Large intestine (tissue), 3 donors: ENCODE data around the gene TRAF3. TPM values are rescaled to one million over a fixed set of nuclear protein-coding genes. Genes with fewer than 3 reads are reported as not detected.

ENCODE experiments used
- DNase-seq, 2 donors: peaks; one replicate each; pipeline versions ENCODE4 v3.0.0 to v3.0.0-alpha.2; 2013
- H3K27ac ChIP-seq: one replicate; pipeline ENCODE4 v1.5.1; 2013; ENCODE audit warnings: low read length
- H3K27me3 ChIP-seq: 2 replicates; pipeline ENCODE4 v1.6.1; 2013; ENCODE audit warnings: low read length; ENCODE audit not compliant: control insufficient read depth, insufficient read depth
- H3K36me3 ChIP-seq: 2 replicates; pipeline ENCODE4 v1.6.1; 2013; ENCODE audit warnings: low read length; ENCODE audit not compliant: control insufficient read depth, insufficient read depth
- H3K4me1 ChIP-seq: one replicate; pipeline ENCODE4 v1.6.1; 2013; ENCODE audit warnings: low read length; ENCODE audit not compliant: control insufficient read depth, insufficient read depth
- H3K4me3 ChIP-seq: one replicate; pipeline ENCODE4 v1.5.1; 2013; ENCODE audit warnings: low read length
- H3K9me3 ChIP-seq: one replicate; pipeline ENCODE4 v1.6.1; 2013; ENCODE audit warnings: mild to moderate bottlenecking, low read depth, low read length, moderate library complexity; ENCODE audit not compliant: control insufficient read depth
- WGBS: methylation state at CpG from one replicate; pipeline ENCODE4 v1.1.5; 2013; ENCODE audit warnings: low lambda C conversion rate; ENCODE audit not compliant: insufficient coverage; 5-methylcytosine and 5-hydroxymethylcytosine counted together
- polyA plus RNA-seq: library from polyadenylated mRNA; unstranded; fragments of 120-200 nt; gene quantifications from one replicate; pipeline ENCODE4 v1.2.1, GENCODE V29; 2013

Gene TRAF3
- polyA plus RNA-seq, 1 donor: 16.3 TPM

DNA sequence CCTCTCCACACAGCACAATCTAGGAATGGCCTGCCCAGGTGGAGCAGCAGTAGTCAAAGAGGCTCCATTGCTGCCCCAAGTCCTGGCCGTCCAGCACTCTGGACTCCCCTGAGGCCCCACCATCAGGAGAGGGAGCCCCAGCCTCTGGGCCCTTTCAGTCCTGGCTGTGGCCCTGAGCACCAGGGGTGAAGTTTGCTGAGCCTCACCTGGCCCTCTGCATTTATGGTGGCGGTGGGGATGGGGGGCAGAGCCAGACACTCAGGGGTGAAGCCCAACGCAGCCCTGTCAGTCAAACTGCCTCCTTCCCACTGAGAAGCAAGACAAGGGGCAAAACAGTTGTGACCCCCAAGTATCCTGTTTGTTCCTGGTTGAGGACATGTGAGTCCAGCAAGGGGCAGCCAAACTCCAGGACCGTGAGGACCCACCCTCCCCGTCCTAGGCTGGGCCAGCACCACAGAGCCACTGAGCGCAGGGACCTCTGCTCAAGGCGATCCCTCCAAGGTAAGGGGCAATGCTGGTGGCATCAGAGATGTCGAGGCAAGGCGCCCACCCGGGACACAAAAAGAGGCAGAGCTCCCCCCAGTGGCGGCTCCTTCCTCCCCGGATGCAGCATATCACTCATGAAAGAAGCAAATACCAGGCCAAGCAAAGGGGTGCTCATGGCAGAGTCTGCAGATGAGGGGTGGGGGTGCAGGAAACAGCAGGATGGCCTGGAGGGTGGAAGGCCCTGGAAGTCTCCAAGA is 140.4 kb downstream of the TRAF3 start:
- Histone ChIP-seq H3K4me3 (no peak overlapping the region), H3K36me3 (no peaks in the 10 kb centered on the region), H3K9me3 (peaks cover 21% of the 10 kb centered on the region), H3K27me3 (peaks cover 3% of the 10 kb centered on the region), H3K27ac (no peak overlapping the region), H3K4me1 (peaks cover 3% of the 10 kb centered on the region)
- peak in 1 of 2 donors; percentile 32 for DNase-seq
- whole genome bisulfite sequencing: no CpG with 5 or more reads among the region's 12 CpGs

DNA sequence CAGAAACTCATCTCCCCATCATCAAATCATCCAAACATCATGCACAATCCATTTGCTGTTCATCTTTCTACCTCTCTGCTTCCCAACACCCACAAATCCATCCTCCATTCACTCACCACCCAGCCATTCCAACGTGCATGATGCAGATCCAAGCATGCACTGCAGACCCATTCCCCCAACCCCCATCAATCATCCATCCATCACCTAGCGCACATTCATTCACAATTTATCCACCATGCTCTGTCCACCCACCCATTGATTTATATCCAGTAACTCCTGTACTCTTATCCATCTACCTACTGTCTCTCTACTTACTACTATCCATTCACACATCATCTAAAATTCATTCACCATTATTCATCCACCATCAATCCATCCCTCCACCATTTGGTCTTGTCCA is 141.2 kb downstream of the TRAF3 start:
- WGBS: 100% methylated on average over 1 of the region's 2 CpGs
- no peak for DNase-seq
- Histone ChIP-seq H3K36me3 (no peaks in the 10 kb centered on the region), H3K4me3 (no peak overlapping the region), H3K4me1 (peaks cover 3% of the 10 kb centered on the region), H3K9me3 (peaks cover 27% of the 10 kb centered on the region), H3K27ac (no peak overlapping the region), H3K27me3 (peaks cover 11% of the 10 kb centered on the region)

DNA sequence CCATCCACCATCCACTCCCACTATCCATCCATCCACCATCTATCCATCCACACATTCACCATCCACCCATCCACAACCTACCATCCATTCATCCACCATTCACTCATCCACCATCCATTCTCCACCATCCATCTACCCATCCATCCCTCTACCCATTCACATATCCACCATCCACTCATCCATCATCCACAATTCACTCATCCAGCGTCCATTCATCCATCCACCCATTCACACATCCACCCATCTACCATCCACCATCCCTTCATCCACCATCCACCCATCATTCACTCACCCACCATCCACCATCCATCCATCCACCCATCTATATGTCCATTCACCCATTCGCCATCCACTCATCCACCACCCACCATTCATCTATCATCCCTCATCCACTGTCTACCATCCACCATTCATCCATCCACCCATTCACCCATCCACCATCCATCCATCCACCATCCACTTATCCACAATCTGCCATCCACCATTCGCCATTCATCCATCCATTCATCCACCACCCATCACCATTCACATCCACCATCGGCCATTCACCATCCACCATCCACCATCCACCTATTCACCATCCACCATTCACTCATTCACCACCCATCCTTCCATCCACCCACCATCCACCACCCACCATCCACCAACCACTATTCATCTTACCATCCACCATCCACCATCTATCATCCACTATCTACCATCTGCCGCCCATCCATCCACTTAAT is 143.2 kb downstream of the TRAF3 start:
- no peak overlapping the region for H3K4me3 ChIP-seq

DNA sequence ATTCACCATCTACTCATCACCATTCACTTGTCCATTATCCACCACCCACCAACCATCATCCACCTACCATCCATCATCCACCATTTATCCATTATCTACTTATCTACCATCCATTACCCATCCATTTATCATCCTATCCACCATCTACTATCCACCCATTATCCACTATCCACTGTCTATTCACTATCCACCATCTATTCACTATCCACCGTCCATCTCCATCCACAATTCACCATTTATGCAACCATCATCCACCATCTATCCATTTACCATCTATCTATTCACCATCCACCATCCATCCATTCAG is 143.7 kb downstream of the TRAF3 start:
- no peak overlapping the region for H3K4me3 ChIP-seq
- H3K36me3 ChIP-seq: peaks cover 2% of the 10 kb centered on the region
- peaks cover 30% of the 10 kb centered on the region for H3K9me3 ChIP-seq
- peaks cover 24% of the 10 kb centered on the region for H3K27me3 ChIP-seq
- 100% methylated on average over 1 of the region's 1 CpG for WGBS
- no peak overlapping the region for H3K27ac ChIP-seq
- peaks cover 20% of the 10 kb centered on the region for H3K4me1 ChIP-seq
- DNase-seq: no peak

More for the DNA sequence above, 143.2 kb downstream of the TRAF3 start:
- H3K9me3 ChIP-seq: peaks cover 30% of the 10 kb centered on the region
- 100% methylated on average over 5 of the region's 5 CpGs for WGBS
- peaks cover 24% of the 10 kb centered on the region for H3K27me3 ChIP-seq
- no peak overlapping the region for H3K27ac ChIP-seq
- peaks cover 2% of the 10 kb centered on the region for H3K36me3 ChIP-seq
- peaks cover 16% of the 10 kb centered on the region for H3K4me1 ChIP-seq
- no peak for DNase-seq

DNA sequence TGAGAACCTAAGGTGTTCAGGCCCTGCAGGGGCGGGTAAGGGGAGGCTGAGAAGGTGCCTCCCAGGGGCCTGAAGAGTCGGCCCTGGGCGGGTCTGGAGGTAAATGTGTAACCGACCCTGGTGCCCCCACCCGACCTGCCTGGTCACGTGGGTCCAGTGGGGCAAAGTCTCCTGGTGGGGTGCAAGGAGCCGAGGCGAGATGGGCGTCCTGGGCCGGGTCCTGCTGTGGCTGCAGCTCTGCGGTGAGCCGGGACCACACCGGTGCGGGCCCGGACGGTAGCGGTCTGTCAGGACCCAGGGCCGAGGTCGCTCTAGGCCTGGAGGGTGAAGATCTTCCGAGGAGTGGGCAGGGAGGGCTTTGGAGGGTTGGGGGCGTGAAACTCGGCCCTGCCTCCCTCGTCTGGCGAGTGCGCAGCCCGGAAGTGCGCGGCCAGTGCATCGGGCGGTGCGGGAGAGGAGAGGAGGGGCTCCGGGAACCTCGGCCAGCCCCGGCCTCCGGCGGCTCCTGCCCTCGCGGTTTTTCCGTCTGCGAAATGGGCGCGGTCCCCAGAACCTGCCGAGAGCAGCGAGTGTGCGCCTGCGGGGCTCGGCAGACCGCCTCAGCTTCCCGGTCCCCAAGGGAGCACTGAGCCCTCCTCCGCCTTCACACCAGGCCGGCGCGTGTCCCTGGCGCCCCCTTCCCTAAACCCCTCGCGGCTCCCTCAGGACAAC is 145.4 kb downstream of the TRAF3 start, which contains the start of gene AMN:
Gene AMN, plus strand, starts transcription at position 174 of the 711 bp plus-strand sequence. Its CDS starts 26 bp downstream, at position 200.
- Histone ChIP-seq H3K9me3 (peaks cover 30% of the 10 kb centered on the region), H3K27me3 (peaks cover 24% of the 10 kb centered on the region), H3K4me3 (peak within 1 kb of the TSS; percentile 98), H3K27ac (peak within 1 kb of the TSS; percentile 94), H3K36me3 (peaks cover 2% of the 10 kb centered on the region), H3K4me1 (peaks cover 33% of the 10 kb centered on the region)
- WGBS: no CpG with 5 or more reads among the region's 56 CpGs
- peak; percentile 93 to 98 for DNase-seq

DNA sequence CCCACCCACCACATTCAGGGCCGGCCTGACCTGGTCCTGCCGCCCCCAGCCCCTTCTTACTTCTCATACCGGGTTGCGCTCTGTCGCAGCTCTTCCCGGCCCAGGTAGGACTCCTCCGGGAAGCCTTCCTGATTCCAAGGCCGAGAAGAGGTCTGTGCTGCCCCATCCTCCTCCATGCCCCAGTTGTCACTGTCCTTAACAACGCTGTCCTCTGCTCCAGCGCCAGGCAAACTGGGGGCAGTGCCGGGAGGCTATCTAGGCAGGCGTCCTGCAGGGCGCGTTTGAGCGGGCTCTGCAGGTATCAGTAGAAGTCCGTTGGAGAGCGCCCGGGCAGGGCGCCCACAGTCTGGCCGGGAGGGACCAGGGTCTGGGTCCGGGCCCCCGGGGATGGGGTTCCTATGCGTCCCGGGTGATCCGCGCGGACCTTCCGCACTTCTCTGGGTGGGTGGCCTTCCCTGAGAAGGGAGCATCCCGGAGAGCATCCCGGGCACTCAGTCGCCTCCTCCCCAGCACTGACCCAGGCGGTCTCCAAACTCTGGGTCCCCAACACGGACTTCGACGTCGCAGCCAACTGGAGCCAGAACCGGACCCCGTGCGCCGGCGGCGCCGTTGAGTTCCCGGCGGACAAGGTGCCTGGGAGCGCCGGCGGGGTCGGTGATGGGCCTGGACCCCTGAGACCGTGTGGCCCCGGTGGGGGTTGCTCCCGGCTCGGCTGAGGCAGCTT is 146.1 kb downstream of the TRAF3 start:
- DNase-seq: no peak
- WGBS: no CpG with 5 or more reads among the region's 53 CpGs
- peaks cover 2% of the 10 kb centered on the region for H3K36me3 ChIP-seq
- peaks cover 34% of the 10 kb centered on the region for H3K4me1 ChIP-seq
- peak overlapping the region; percentile 94 for H3K27ac ChIP-seq
- H3K27me3 ChIP-seq: peaks cover 26% of the 10 kb centered on the region
- H3K9me3 ChIP-seq: peaks cover 31% of the 10 kb centered on the region
- peak overlapping the region; percentile 98 for H3K4me3 ChIP-seq

DNA sequence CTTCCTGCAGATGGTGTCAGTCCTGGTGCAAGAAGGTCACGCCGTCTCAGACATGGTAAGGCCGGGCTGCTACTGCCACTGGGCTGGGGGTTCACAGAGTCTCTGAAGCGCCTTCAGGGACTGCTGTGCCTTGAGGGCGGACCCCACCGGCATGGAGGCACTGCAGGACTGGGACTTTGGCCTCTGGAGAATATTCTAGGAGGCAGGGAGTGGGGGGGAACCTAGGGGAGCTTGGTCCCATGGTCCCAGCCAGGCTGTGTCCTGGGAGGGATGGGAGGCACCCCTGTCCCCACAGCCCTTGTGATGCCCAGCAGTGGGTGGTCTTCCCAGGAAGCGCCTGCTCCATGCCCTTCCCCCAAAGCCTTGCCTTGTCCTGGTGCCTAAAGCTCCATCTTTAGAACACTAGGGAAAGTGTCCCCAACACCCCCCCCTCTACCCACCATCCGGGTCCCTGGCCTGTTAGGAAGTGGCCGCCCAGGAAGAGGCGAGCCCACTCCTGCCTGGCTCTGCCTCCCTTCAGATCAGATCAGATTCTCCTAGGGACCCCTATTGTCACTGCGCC is 146.8 kb downstream of the TRAF3 start:
- Histone ChIP-seq H3K36me3 (peaks cover 2% of the 10 kb centered on the region), H3K27ac (peak overlapping the region; percentile 94), H3K4me1 (peaks cover 39% of the 10 kb centered on the region), H3K4me3 (peak overlapping the region; percentile 98), H3K9me3 (peaks cover 37% of the 10 kb centered on the region), H3K27me3 (peaks cover 32% of the 10 kb centered on the region)
- whole genome bisulfite sequencing: no CpG with 5 or more reads among the region's 11 CpGs
- peak in 1 of 2 donors; percentile 74 for DNase-seq

DNA sequence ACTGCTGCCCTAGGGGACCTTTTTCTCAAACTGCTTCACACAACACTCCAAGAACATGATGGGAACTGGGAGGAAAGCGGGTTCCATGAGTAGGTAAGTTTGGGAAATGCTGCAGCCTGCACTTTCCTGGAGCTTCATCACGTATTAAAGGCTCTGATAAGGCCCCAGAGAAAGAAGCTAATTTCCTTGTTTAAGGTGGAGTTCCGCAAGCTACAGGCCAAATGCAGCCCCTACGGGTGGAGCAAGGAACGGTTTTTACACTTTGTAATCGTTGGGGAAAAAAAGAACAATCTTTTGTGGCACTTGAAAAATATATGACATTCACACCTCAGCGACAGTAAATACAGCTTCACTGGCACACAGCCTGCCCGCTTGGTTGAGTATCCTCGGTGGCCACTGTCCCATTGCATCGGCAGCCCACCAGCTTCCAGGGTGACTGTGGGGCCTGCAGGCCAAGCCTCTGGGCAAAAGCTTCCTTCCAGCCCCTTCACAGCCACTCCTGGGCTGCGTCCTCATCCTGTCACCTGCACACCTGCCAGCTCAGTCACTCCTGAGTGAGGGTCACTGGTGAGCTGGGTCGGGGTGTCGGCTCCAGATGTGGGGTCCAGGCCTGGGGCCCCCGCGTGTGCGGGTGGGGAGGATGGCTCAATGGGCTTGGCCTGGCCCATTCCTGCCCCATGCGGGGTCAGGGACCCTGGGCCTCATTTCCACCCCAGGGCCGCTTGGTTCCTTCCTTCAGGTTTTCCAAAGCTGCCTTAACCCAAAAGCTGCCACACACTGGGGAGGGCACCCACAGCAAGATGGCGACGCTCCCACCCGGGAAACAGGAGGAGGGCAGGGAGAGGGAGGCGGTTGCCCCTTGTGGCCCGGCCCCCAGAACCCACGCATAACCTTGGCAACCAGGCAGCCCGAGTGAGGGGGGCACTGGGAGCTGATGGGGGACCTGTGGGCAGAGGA is 147.7 kb downstream of the TRAF3 start:
- H3K9me3 ChIP-seq: peaks cover 41% of the 10 kb centered on the region
- no CpG with 5 or more reads among the region's 25 CpGs for WGBS
- peaks cover 2% of the 10 kb centered on the region for H3K36me3 ChIP-seq
- peaks cover 45% of the 10 kb centered on the region for H3K4me1 ChIP-seq
- peak overlapping the region; percentile 98 for H3K4me3 ChIP-seq
- peaks cover 40% of the 10 kb centered on the region for H3K27me3 ChIP-seq
- peak in 1 of 2 donors; percentile 28 for DNase-seq
- H3K27ac ChIP-seq: peak overlapping the region; percentile 94

DNA sequence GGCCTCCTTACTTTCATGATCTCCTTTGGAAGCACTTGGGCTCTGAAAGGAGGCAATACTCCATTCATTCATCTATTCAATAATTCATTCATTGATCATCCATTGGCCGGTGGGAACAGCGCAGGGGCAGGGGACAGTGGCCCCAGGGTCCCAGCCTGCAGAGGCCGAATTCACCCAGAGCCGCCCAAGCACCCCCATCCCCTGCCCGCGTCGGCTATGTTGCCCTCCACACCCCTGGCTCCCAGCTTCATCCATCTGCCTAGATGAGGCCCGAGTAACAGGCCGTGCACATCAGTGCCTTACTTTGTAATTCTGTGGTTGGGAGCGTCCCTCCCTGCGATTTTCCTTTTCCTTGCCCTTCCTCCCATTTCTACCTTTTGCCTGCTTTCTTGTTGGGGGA is 148.4 kb downstream of the TRAF3 start:
- no peak for DNase-seq
- Histone ChIP-seq H3K27ac (peak overlapping the region; percentile 94), H3K36me3 (peaks cover 2% of the 10 kb centered on the region), H3K27me3 (peaks cover 43% of the 10 kb centered on the region), H3K4me3 (no peak overlapping the region), H3K9me3 (peaks cover 36% of the 10 kb centered on the region), H3K4me1 (peaks cover 48% of the 10 kb centered on the region)
- 100% methylated on average over 1 of the region's 11 CpGs for WGBS
